Urinary bladder (tissue), 4 donors: ENCODE results near the gene DAZAP1. TPM values are rescaled to one million over a fixed set of nuclear protein-coding genes. Genes with fewer than 3 reads are reported as not detected.
"Not testable (repeated sequence)": the region's sequence is repeated elsewhere in the genome, so short reads cannot be mapped to it uniquely, and the experiment has no call there.

Source experiments
- DNase-seq: peaks from one replicate; pipeline ENCODE4 v3.0.0-alpha.2; 2015; ENCODE audit errors: extremely low spot score
- H3K27ac ChIP-seq: one replicate; pipeline ENCODE4 v1.5.1; 2013; ENCODE audit warnings: low read depth, mild to moderate bottlenecking, moderate library complexity
- H3K36me3 ChIP-seq: one replicate; pipeline ENCODE4 v1.6.1; 2013; ENCODE audit warnings: mild to moderate bottlenecking, moderate library complexity; ENCODE audit not compliant: insufficient read depth
- H3K4me1 ChIP-seq: one replicate; pipeline ENCODE4 v1.6.1; 2013; ENCODE audit warnings: mild to moderate bottlenecking, moderate library complexity; ENCODE audit not compliant: insufficient read depth
- H3K4me3 ChIP-seq: one replicate; pipeline ENCODE4 v1.5.1; 2013; ENCODE audit warnings: low read depth, low read length
- WGBS: extraction: QIAGEN DNeasy Blood & Tissue Kit; methylation state at CpG from one replicate; pipeline ENCODE4 v1.1.7; 2013; 5-methylcytosine and 5-hydroxymethylcytosine counted together
- polyA plus RNA-seq: library from polyadenylated mRNA; stranded (reverse); fragments of 200-250 nt; gene quantifications from one replicate; pipeline ENCODE4 v1.2.3, GENCODE V29; 2013
- total RNA-seq: library from RNA; depleted of rRNA; stranded (reverse); fragments of >200 nt; gene quantifications from one replicate; pipeline ENCODE4 v1.2.3, GENCODE V29; 2014
- donor health status: healthy with polysubstance abuse.
- donor health status: healthy.

DAZAP1 gene
- total and polyA plus RNA-seq, 2 donors, result 37.0 to 71.5 TPM

- peaks cover 11% of the 10 kb centered on the region for H3K4me1 ChIP-seq
- 1% methylated on average over 67 of the region's 67 CpGs for WGBS
- DNase-seq, result no peak
- no peaks in the 10 kb centered on the region for H3K36me3 ChIP-seq
- H3K4me3 ChIP-seq, result peak overlapping the region; percentile 44
- no peak overlapping the region for H3K27ac ChIP-seq
These were observed 63.1 kb downstream of the DAZAP1 start for GRCh38 chr19:1470305-1471009.

- no peak overlapping the region for H3K27ac ChIP-seq
- H3K4me3 ChIP-seq, result peak overlapping the region; percentile 44
- 4% methylated on average over 27 of the region's 28 CpGs for WGBS
- H3K36me3 ChIP-seq, result no peaks in the 10 kb centered on the region
- H3K4me1 ChIP-seq, result peaks cover 10% of the 10 kb centered on the region
- DNase-seq, result no peak
These were observed 63.7 kb downstream of the DAZAP1 start for GRCh38 chr19:1471010-1471514.

DNA sequence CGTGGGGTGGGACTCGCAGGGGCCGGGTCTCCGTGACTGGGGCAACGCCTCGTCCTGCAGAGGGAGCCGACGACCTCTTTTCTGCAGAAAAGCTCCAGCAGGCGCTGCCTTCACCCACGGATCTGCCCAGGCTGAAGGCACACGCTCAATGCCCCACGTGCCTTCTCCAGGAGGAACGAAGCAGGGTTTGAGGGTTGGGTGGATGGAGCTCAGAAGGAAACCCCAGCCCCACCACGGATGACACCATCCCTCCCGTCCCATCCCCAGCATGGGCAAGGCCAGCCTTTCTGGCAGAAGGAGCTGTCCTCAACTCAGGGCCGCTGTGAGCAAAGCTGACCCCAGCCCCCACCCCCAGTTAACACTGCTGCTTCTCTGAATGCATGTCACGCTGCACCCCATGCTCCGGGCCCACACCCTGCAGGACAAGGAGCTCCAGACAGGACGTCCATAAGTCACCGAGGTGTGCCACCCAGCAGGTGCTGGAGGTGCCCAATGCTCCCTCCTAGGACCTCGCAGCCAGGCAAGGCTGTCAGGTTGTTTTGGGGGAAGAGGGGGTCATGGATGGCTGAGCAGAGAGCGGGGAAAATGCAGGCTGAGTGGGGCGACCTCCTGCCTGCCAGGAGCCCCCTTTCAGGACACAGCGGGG, 64.3 kb downstream of the DAZAP1 start:
- DNase-seq, result no peak
- Histone ChIP-seq H3K4me1 (peaks cover 8% of the 10 kb centered on the region), H3K36me3 (no peaks in the 10 kb centered on the region), H3K27ac (no peak overlapping the region), H3K4me3 (no peak overlapping the region)
- WGBS, result 23% methylated on average over 24 of the region's 24 CpGs

GRCh38 chr19:1472231-1473084, 65.1 kb downstream of the DAZAP1 start:
- 43% methylated on average over 44 of the region's 44 CpGs for WGBS
- Histone ChIP-seq H3K4me3 (no peak overlapping the region), H3K4me1 (peaks cover 3% of the 10 kb centered on the region), H3K27ac (no peak overlapping the region), H3K36me3 (no peaks in the 10 kb centered on the region)
- DNase-seq, result no peak

GRCh38 chr19:1473085-1473851, 65.9 kb downstream of the DAZAP1 start:
- Histone ChIP-seq H3K4me1 (no peaks in the 10 kb centered on the region), H3K4me3 (no peak overlapping the region), H3K27ac (no peak overlapping the region), H3K36me3 (no peaks in the 10 kb centered on the region)
- 69% methylated on average over 20 of the region's 20 CpGs for WGBS
- DNase-seq, result no peak

GRCh38 chr19:1474011-1474764, 66.8 kb downstream of the DAZAP1 start:
- no peak overlapping the region for H3K27ac ChIP-seq
- no peak for DNase-seq
- H3K4me3 ChIP-seq, result no peak overlapping the region
- 76% methylated on average over 31 of the region's 31 CpGs for WGBS
- H3K4me1 ChIP-seq, result no peaks in the 10 kb centered on the region
- H3K36me3 ChIP-seq, result no peaks in the 10 kb centered on the region

DNA sequence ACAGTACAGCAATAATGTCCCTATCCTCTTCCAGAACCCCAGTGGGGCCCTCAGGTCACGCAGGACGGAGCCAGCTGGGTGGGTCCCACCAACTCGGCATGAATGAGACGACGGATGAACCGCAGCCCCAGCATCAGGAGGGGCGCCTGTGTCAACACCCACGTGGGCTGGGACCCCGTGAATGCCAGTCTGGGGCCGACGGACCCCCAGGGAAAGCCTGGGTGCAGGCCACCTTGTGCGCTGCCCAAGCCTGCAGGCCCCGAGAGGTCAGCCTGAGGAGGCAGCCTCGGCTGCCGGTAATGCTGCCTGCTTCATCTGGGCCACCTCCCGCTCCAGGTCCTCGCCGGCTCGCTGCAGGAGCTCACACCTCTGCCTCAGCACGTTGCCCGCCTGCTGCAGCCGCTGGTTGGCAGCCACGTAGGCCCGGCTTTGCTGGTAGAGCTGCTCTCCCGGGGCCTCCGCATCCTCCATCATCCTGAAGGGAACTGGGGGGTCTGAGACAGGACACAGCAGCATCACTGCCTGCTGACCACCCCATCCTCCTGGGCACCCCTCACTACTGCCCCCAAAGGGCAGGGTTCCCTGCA, 67.5 kb downstream of the DAZAP1 start:
- Histone ChIP-seq H3K4me1 (no peaks in the 10 kb centered on the region), H3K4me3 (no peak overlapping the region), H3K27ac (no peak overlapping the region), H3K36me3 (no peaks in the 10 kb centered on the region)
- no peak for DNase-seq
- WGBS, result 87% methylated on average over 26 of the region's 26 CpGs

DNA sequence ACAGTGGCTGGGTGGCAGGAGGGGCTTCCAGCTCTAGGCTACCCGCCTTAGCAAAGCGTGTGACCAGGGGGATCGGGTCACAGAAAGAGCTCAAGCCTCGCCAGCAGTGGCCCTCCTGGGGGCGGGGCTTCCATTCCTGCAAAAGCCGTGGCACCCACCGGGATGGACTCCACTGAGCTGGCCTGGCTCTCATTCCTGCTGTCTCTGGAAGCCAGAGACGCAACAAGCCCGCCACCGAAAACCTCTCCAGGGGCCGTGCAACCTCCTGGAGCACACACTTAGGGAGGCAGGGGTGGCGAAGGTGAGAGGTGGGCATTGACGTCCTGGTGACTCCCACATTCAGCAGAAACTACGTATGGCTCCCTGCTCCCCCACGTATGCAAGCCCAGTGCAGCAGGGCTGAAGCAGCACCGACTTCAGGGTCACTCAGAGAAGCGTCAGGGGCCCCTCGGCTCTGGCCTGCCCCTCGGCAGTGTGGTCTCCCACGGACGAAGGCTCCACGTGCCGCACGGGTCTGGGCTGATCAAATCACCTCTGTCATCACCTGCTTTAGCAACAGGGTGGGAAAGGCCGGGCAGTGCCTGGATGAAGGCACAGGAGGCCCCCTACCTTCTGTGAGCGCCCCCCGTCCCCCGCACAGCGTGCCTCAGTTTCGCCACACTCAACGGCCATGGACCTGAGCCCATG, 68.5 kb downstream of the DAZAP1 start:
- no peaks in the 10 kb centered on the region for H3K36me3 ChIP-seq
- no peaks in the 10 kb centered on the region for H3K4me1 ChIP-seq
- WGBS, result 91% methylated on average over 31 of the region's 31 CpGs

GRCh38 chr19:1477056-1477455, 69.7 kb downstream of the DAZAP1 start:
- 94% methylated on average over 9 of the region's 9 CpGs for WGBS
- H3K4me1 ChIP-seq, H3K4me3 ChIP-seq, H3K36me3 ChIP-seq, H3K27ac ChIP-seq, DNase-seq: not testable (repeated sequence)

More for the DNA sequence above, 68.5 kb downstream of the DAZAP1 start:
- no peak overlapping the region for H3K27ac ChIP-seq
- H3K4me3 ChIP-seq, result no peak overlapping the region
- DNase-seq, result no peak

DNA sequence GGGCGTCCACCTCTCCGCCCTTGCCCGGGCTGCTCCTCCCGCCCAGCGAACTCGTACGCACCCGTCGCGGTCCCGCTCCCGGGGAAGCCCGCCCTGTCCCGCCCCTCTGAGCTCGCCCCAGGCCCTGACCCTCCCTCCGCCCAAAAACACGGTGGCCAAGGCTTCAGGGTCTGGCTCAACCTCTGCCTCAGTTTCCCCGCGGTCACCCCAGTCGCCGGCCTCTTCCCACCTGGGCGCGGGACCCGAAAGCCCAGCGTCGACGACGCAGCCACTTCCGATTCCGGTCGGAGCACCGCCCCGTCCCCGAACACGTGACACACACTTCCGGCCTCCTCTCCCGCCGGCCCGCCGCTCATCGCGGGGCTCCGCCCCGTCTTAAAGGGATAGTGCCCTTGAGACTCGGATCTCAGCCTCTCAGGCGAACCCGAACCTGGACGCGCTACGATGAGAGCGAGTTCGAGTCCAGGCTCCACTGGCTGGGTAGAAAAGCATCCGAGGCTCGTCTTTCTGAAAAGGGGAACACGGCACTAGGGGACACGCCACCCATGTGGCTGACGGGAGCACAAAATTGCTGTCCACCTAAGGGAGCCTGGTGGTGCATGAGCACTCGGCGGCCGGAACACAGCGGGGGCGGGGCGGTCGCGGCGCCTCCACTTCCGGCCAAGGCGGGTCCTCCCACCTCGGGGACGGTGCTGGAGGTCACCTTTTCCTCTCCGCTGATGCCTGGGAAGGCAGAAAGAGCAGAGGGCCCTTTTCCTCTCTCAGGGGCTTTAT, 71.7 kb downstream of the DAZAP1 start, which contains the start of gene C19orf25:
C19orf25 (minus strand) TSS at position 282 of the 774 bp plus-strand sequence. CDS start 312 bp downstream, outside the sequence.
- DNase-seq, result peak; percentile 74
- peak within 1 kb of the TSS; percentile 96 for H3K4me3 ChIP-seq
- WGBS, result under 1% methylated on average over 71 of the region's 71 CpGs
- no peak within 1 kb of the TSS for H3K27ac ChIP-seq
- H3K36me3 ChIP-seq, result no peaks in the 10 kb centered on the region
- no peaks in the 10 kb centered on the region for H3K4me1 ChIP-seq

- 82% methylated on average over 26 of the region's 26 CpGs for WGBS
- no peaks in the 10 kb centered on the region for H3K36me3 ChIP-seq
- H3K27ac ChIP-seq, result no peak overlapping the region
- H3K4me3 ChIP-seq, result no peak overlapping the region
- H3K4me1 ChIP-seq, result no peaks in the 10 kb centered on the region
- DNase-seq, result no peak
These were observed 74.0 kb downstream of the DAZAP1 start for GRCh38 chr19:1481224-1481892.
